ENCODE measurements around the gene NAA60. TPM values are rescaled to one million over a fixed set of nuclear protein-coding genes. Genes with fewer than 3 reads are reported as not detected.

Gene NAA60
- total and polyA plus RNA-seq, 8 donors, result 35.9 to 54.6 (median 47.1) TPM

DNA sequence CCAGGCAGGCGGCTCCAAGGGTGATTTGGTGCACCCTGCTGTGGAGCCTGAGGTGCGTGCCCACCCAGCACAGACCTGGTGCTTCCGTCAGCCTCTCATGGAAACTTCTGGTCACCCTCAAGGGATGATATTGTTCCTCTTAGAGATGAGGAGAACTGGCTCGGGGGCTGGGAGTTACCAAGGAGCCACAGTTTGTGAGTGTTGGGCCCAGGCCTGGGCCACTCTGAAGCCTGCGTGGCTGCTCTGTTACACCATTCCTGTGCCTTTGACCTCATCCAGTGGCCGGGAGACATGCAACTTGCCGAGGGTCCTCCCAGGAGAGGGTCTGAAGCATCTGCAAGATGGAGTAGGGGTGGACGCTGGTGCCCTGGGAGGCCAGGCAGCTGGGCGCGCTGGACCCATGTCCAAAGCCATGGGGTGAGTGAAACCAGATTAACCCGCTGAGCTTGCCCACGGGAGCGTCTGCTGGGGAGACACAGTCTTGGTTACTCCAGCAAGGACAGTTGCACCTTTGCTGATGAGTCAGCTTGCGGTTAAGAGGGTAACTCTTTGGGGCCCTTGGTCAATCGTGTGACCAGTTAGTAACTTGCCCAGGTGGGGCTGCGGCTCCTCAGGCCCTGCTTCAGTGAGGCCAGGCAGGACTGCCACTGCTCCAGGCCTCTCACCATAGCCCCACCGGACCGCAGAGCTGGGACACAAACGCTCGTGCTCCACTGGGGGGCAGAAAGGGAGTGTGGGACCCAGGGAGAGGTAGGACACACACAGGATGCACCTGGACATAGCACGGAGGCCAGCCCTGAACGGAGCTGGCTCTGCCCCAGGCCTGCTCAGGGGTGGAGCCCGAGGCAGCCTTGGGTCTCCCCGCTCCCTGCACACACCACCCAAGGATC, 44.3 kb downstream of the NAA60 start:
- DNase-seq (no peak), ATAC-seq (peak; percentile 9)

DNA sequence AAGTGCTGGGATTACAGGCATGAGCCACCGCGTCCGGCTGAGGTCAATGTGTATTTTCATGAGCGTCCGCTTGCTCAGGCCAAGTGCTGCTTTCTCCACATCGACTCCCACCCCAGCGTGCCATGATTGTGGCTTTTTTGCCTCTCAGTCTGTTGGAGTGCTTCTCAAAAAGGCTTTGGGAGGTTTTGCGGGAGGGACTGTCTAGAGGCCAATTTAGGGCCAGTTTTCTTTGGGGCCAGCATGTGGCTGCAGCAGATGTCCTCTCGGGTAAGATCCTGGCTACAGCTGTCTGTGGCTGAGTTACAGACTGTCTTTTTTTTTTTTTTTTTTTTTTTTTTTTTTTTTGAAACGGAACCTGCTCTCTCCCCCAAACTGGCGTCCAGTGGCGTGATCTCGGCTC, 45.3 kb downstream of the NAA60 start:
- no peak overlapping the region for H3K27ac ChIP-seq
- TF ChIP-seq, protein P1, sequence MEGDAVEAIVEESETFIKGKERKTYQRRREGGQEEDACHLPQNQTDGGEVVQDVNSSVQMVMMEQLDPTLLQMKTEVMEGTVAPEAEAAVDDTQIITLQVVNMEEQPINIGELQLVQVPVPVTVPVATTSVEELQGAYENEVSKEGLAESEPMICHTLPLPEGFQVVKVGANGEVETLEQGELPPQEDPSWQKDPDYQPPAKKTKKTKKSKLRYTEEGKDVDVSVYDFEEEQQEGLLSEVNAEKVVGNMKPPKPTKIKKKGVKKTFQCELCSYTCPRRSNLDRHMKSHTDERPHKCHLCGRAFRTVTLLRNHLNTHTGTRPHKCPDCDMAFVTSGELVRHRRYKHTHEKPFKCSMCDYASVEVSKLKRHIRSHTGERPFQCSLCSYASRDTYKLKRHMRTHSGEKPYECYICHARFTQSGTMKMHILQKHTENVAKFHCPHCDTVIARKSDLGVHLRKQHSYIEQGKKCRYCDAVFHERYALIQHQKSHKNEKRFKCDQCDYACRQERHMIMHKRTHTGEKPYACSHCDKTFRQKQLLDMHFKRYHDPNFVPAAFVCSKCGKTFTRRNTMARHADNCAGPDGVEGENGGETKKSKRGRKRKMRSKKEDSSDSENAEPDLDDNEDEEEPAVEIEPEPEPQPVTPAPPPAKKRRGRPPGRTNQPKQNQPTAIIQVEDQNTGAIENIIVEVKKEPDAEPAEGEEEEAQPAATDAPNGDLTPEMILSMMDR (IDR thresholded peaks at IDR 0.05), result no peak
- DNase-seq, result no peak
- H3K27me3 ChIP-seq, result no peaks in the 10 kb centered on the region
- intact Hi-C loops (cut with DNase I), result no loop called here
- H3K4me1 ChIP-seq, result peaks cover 0 to 8% of the 10 kb centered on the region in 2 donors
- peaks cover 0 to 44% of the 10 kb centered on the region in 2 donors for H3K36me3 ChIP-seq
- no peaks in the 10 kb centered on the region for H3K9me3 ChIP-seq
- no peak for ATAC-seq
- no peak overlapping the region for H3K4me3 ChIP-seq

More for the DNA sequence above, 44.3 kb downstream of the NAA60 start:
- no peak overlapping the region for H3K27ac ChIP-seq
- TF ChIP-seq, protein P1 (IDR thresholded peaks at IDR 0.05), result no peak
- intact Hi-C loops (cut with DNase I), result no loop called here
- no peaks in the 10 kb centered on the region for H3K9me3 ChIP-seq
- peaks cover 0 to 8% of the 10 kb centered on the region in 2 donors for H3K4me1 ChIP-seq
- H3K27me3 ChIP-seq, result no peaks in the 10 kb centered on the region
- no peak overlapping the region for H3K4me3 ChIP-seq
- H3K36me3 ChIP-seq, result peaks cover 0 to 54% of the 10 kb centered on the region in 2 donors

DNA sequence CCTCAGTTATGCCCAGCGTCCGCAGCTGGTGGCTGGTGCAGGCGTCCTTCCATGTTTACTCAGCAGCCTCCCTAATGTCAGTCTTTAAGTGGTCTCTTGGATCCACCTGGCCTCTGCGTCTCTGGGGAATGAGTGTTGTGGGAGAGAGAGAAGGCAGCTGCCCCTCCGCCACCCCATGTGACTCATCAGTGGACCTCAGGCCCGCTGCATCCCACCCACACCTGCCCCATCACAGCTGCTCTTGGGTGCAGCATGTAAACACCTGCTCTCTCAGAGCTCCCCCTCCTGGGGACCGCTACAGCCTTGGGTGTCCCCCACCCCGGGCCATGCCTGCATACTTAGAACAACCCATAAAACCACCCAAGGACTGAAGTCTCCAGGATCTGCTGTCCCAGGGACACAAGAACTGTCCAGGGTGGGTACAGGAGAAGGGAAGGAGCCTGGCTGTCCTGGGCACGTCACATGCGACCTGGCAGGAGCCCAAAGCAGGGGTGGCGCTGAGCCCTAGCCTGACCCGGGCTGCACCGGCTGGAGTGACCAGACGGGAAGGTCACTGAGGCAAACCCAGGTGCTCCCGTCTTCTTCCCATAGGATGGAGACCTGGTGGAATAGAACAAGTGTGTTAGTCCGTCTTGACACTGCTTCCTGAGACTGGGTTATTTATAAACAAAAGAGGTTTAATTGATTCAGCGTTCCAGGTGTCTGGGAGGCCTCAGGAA, 47.6 kb downstream of the NAA60 start:
- intact Hi-C loops (cut with DNase I), result no loop called here
- Histone ChIP-seq H3K36me3 (peaks cover 0 to 21% of the 10 kb centered on the region in 2 donors), H3K27ac (no peak overlapping the region), H3K4me3 (no peak overlapping the region), H3K9me3 (no peaks in the 10 kb centered on the region), H3K4me1 (peaks cover 0 to 8% of the 10 kb centered on the region in 2 donors), H3K27me3 (no peaks in the 10 kb centered on the region)
- TF ChIP-seq, protein P1 (IDR thresholded peaks at IDR 0.05), result no peak
- DNase-seq, result peak in 1 of 4 donors; percentile 51
- ATAC-seq, result no peak

DNA sequence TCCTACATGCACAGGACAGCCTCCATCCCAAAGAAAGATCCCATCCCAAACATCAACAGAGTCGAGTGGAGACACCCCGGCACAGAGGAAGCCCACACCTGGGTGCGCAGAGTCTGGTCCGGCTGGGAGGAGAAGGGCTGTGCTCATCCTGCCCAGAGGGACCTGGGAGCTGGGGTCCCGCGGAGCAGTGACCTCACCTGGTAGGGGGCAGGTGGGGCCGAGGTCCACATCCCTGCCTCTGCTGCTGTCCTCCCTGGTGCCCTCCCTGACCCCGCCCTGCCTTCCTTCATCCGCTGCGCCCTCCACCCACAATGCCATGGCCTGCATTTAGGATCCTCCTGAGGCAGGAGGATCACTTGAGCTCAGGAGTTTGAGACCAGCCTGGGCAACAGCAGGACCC, 48.9 kb downstream of the NAA60 start:
- peaks cover 0 to 8% of the 10 kb centered on the region in 2 donors for H3K4me1 ChIP-seq
- no peaks in the 10 kb centered on the region for H3K9me3 ChIP-seq
- H3K27ac ChIP-seq, result no peak overlapping the region
- ATAC-seq (no peak), DNase-seq (no peak)
- no peak overlapping the region for H3K4me3 ChIP-seq
- intact Hi-C loops (cut with DNase I), result no loop called here
- H3K27me3 ChIP-seq, result no peaks in the 10 kb centered on the region
- peaks cover 0 to 9% of the 10 kb centered on the region in 2 donors for H3K36me3 ChIP-seq
- TF ChIP-seq, protein P1 (IDR thresholded peaks at IDR 0.05), result no peak
